ENCODE data around the gene SF3A2. TPM values are rescaled to one million over a fixed set of nuclear protein-coding genes. Genes with fewer than 3 reads are reported as not detected.

SF3A2 gene
- total RNA-seq, 2 experiments from 2014 or later = 146 to 192 TPM

DNA sequence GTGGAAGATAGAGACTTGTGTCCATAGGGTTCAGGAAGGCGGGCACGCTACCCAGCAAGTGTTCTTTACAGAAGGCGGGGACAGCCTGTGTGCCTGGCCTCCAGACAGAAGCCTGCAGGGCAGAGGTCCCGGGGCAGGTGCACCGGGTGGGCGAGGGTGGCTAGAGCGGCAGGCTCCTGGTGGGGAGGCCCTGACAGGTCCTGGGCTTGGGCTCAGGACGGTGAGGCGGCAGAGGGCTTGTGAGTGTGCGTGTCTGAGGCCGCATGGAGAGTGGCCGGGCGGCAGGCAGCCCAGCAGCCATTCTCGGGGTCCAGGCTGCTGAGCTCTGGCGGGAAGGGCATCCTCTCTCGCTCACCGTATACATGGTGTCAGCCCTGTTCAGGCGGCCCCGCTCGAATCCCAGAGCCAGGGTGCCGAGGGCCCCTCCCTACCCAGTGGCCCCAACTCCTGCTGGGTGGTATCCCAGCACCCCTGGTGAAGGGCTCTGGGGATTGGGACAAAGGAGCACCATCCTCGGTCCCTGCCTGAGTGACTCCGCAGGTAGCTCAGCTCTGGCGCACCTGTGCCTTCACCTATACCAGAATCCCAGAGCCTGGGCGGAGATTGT, 9.5 kb downstream of the SF3A2 start:
- Mint-ChIP-seq H3K27ac (no peak overlapping the region), H3K36me3 (ENCODE audit: low read depth) (peaks cover 33% of the 10 kb centered on the region), H3K27me3 (peaks cover 2% of the 10 kb centered on the region), H3K9me3 (ENCODE audit: low read depth) (no peaks in the 10 kb centered on the region), H3K4me3 (no peak overlapping the region), H3K4me1 (peaks cover 17% of the 10 kb centered on the region)
- DNase-seq (no peak), ATAC-seq (no peak)
- ChIA-PET POLR2A (interaction anchor here (0.6 kb wide), 1 partner anchor 26 kb away, joined by 3 read pairs; no protein-coding TSS in a partner anchor), CTCF (interaction anchor here (0.6 kb wide), 1 partner anchor 9 kb away, joined by 3 read pairs; no protein-coding TSS in a partner anchor)
- intact Hi-C loops (cut with DNase I, micrococcal nuclease) = no loop called here

DNA sequence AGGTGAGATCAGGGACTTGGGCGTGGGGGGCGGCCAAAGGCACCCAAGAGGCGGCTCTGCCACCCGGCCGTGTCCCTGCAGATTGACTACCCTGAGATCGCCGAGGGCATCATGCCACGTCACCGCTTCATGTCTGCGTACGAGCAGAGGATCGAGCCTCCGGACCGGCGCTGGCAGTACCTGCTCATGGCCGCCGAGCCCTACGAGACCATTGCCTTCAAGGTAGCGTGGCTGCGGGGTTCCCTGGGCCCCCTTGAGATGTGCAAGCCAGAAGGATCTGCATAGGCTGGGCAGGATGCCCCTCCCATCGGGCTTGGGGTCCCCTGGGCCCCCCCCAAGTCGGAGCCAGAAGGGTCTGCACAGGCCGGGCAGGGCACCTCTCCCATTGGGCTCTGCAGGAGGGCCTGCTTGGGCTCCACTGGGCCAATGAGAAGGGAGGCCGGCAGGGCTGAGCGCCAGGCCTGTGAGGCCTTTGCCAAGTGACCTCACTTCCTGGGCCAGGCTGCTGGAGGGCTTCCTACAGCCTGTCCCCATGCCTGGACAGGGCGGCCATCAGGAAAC, 10.3 kb downstream of the SF3A2 start:
- intact Hi-C loops (cut with DNase I, micrococcal nuclease) = no loop called here
- H3K9me3 Mint-ChIP-seq (ENCODE audit: low read depth) = no peaks in the 10 kb centered on the region
- DNase-seq (no peak), ATAC-seq (no peak)
- H3K27me3 Mint-ChIP-seq = peaks cover 2% of the 10 kb centered on the region
- peaks cover 26% of the 10 kb centered on the region for H3K36me3 Mint-ChIP-seq (ENCODE audit: low read depth)
- ChIA-PET CTCF (no interaction called here), POLR2A (no interaction called here)
- no peak overlapping the region for H3K27ac Mint-ChIP-seq
- H3K4me1 Mint-ChIP-seq = peaks cover 9% of the 10 kb centered on the region
- H3K4me3 Mint-ChIP-seq = no peak overlapping the region

DNA sequence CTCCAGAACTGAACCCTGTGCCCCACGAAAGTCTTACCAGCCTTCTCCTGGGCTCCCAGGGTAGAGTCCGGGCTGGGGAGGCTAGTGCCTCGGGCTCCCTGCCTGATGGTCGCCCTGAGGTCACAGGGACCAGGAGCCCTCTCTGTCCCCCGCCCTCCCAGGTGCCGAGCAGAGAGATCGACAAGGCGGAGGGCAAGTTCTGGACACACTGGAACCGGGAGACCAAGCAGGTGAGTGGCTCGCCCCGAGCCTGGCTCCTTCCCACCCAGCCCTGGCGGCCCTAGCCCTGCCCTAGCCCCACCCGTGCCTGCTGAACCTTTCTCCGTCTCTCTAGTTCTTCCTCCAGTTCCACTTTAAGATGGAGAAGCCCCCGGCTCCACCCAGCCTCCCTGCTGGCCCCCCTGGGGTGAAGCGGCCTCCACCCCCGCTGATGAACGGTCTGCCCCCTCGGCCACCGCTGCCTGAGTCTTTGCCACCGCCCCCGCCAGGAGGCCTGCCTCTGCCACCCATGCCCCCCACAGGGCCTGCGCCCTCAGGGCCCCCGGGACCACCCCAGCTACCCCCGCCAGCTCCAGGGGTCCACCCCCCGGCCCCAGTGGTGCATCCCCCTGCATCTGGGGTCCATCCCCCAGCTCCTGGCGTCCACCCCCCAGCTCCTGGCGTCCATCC, 10.9 kb downstream of the SF3A2 start:
- ATAC-seq = no peak
- H3K36me3 Mint-ChIP-seq (ENCODE audit: low read depth) = peaks cover 22% of the 10 kb centered on the region
- intact Hi-C loops (cut with DNase I, micrococcal nuclease) = no loop called here
- no peaks in the 10 kb centered on the region for H3K9me3 Mint-ChIP-seq (ENCODE audit: low read depth)
- peaks cover 2% of the 10 kb centered on the region for H3K27me3 Mint-ChIP-seq
- ChIA-PET POLR2A (interaction anchor here (0.5 to 0.7 kb wide), 4 partner anchors 8 to 505 kb away, joined by 3 read pairs; no protein-coding TSS in a partner anchor), CTCF (no interaction called here)
- H3K4me3 Mint-ChIP-seq = no peak overlapping the region
- peaks cover 4% of the 10 kb centered on the region for H3K4me1 Mint-ChIP-seq
- no peak overlapping the region for H3K27ac Mint-ChIP-seq
- no peak for DNase-seq

DNA sequence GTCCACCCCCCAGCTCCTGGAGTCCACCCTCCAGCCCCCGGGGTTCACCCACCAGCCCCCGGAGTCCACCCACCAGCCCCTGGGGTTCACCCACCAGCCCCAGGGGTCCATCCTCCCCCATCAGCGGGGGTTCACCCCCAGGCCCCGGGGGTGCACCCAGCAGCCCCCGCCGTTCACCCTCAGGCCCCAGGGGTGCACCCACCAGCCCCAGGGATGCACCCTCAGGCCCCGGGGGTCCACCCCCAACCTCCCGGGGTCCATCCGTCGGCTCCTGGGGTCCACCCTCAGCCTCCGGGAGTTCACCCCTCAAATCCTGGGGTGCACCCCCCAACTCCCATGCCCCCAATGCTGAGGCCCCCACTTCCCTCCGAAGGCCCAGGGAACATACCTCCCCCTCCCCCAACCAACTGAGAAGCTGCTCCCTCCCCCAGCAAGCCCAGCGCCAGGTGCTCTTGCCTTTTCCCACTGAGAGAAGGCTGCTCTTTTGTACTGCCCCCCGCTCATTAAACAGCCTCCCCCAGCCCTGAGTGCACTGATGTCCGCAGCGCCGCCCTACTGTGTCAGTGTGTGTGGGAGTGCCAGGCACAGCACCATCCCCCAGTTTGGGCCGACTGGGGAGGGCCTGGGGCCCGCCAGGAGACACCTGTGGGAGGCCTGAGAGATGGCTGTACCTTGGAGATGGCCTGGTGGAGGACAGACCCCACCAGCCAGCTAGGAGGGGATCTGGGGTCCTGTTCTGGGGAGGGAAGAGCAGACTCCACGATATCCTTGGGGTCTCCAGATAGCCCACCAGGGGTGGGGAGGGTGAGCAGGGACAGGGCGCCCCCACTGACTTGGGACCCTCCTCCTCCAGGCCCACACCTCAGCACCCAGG, 11.7 kb downstream of the SF3A2 start:
- CTCF ChIA-PET = interaction anchor here (0.8 kb wide), 1 partner anchor 89 kb away, joined by 4 read pairs; no protein-coding TSS in a partner anchor
- POLR2A ChIA-PET = interaction anchor here (0.5 to 1.0 kb wide), 5 partner anchors 9 to 504 kb away, joined by 3 to 5 read pairs (median 3); no protein-coding TSS in a partner anchor
- Mint-ChIP-seq H3K27me3 (peaks cover 2% of the 10 kb centered on the region), H3K9me3 (ENCODE audit: low read depth) (no peaks in the 10 kb centered on the region), H3K4me1 (peaks cover 5% of the 10 kb centered on the region), H3K27ac (no peak overlapping the region), H3K36me3 (ENCODE audit: low read depth) (peaks cover 20% of the 10 kb centered on the region), H3K4me3 (no peak overlapping the region)
- no peak for ATAC-seq
- intact Hi-C loops (cut with DNase I, micrococcal nuclease) = no loop called here
- no peak for DNase-seq

DNA sequence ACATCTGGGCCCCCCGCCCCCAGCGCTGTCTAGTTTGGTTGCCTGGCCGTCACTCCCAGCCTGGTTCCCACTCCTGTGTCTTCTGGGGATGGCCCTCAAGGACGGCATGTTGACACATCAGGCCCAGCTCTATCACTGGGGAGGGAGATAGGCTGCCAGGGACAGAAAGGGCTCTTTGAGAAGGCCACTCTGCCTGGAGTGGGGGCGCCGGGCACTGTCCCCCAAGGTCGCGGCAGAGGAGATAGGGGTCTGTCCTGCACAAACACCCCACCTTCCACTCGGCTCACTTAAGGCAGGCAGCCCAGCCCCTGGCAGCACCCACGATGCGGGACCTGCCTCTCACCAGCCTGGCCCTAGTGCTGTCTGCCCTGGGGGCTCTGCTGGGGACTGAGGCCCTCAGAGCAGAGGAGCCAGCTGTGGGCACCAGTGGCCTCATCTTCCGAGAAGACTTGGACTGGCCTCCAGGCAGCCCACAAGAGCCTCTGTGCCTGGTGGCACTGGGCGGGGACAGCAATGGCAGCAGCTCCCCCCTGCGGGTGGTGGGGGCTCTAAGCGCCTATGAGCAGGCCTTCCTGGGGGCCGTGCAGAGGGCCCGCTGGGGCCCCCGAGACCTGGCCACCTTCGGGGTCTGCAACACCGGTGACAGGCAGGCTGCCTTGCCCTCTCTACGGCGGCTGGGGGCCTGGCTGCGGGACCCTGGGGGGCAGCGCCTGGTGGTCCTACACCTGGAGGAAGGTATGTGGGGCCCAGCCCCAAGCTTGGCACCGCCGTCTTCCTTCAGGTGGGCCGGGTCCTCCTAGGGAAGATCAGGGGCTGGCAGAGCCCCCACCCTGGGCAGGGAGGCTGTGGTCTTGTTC, 12.6 kb downstream of the SF3A2 start, which contains the start of gene AMH:
Gene AMH, plus strand, starts transcription at position 314 of the 857 bp plus-strand sequence. Its CDS starts 10 bp downstream, at position 324.
- H3K27ac Mint-ChIP-seq = no peak within 1 kb of the TSS
- CTCF ChIA-PET = interaction anchor here (0.6 to 0.8 kb wide), 2 partner anchors 14 to 89 kb away, joined by 3 to 4 read pairs; no protein-coding TSS in a partner anchor

DNA sequence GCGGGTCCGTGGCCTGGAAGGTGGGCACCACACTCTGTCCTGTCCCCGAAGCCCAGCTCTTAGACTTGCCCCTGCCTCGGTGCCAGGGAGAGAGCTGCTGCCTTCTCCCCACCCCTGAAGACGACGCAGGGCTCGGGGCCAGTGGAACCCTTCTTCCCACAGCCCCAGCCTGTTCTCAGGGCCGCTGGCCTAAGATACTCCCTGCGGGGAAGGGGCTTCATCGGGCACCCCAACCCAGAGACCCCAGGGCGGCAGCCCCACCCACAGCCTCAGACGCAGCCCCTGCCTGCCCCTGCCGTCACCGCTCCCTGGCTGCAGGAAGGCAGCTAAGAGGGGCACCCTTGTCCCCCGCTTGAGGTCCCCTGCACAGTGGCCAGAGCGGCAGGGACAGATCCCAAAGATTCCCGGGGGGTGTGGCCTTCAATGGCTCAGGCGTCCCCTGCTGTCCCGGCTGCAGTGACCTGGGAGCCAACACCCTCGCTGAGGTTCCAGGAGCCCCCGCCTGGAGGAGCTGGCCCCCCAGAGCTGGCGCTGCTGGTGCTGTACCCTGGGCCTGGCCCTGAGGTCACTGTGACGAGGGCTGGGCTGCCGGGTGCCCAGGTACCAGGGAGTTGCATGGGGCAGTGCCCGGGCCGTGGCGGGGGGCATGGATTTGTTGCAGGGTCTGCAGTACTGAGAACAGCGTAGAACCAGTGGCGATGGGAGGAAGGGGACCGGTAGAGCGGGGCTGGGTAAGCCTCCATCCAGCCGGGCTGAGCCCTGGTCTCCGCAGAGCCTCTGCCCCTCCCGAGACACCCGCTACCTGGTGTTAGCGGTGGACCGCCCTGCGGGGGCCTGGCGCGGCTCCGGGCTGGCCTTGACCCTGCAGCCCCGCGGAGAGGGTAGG, 13.5 kb downstream of the SF3A2 start:
- DNase-seq (no peak), ATAC-seq (no peak)
- no peaks in the 10 kb centered on the region for H3K9me3 Mint-ChIP-seq (ENCODE audit: low read depth)
- intact Hi-C loops (cut with DNase I, micrococcal nuclease) = no loop called here
- peaks cover 9% of the 10 kb centered on the region for H3K4me1 Mint-ChIP-seq
- H3K36me3 Mint-ChIP-seq (ENCODE audit: low read depth) = peaks cover 9% of the 10 kb centered on the region
- H3K27me3 Mint-ChIP-seq = peaks cover 4% of the 10 kb centered on the region
- H3K4me3 Mint-ChIP-seq = no peak overlapping the region
- ChIA-PET CTCF (interaction anchor here (0.6 kb wide), 1 partner anchor 13 kb away, joined by 3 read pairs; no protein-coding TSS in a partner anchor), POLR2A (interaction anchor here (0.6 to 1.9 kb wide), 2 partner anchors 11 to 13 kb away, joined by 4 to 11 read pairs; no protein-coding TSS in a partner anchor)
- H3K27ac Mint-ChIP-seq = no peak overlapping the region

More for the DNA sequence above, 12.6 kb downstream of the SF3A2 start, which contains the start of gene AMH:
- intact Hi-C loops (cut with DNase I, micrococcal nuclease) = no loop called here
- H3K27me3 Mint-ChIP-seq = peaks cover 4% of the 10 kb centered on the region
- POLR2A ChIA-PET = interaction anchor here (0.6 to 1.9 kb wide), 3 partner anchors 9 to 12 kb away, joined by 4 to 11 read pairs (median 5); no protein-coding TSS in a partner anchor
- ATAC-seq (peak; percentile 8), DNase-seq (no peak)
- no peaks in the 10 kb centered on the region for H3K9me3 Mint-ChIP-seq (ENCODE audit: low read depth)
- H3K4me1 Mint-ChIP-seq = peaks cover 9% of the 10 kb centered on the region
- H3K36me3 Mint-ChIP-seq (ENCODE audit: low read depth) = peaks cover 15% of the 10 kb centered on the region
- H3K4me3 Mint-ChIP-seq = no peak within 1 kb of the TSS

DNA sequence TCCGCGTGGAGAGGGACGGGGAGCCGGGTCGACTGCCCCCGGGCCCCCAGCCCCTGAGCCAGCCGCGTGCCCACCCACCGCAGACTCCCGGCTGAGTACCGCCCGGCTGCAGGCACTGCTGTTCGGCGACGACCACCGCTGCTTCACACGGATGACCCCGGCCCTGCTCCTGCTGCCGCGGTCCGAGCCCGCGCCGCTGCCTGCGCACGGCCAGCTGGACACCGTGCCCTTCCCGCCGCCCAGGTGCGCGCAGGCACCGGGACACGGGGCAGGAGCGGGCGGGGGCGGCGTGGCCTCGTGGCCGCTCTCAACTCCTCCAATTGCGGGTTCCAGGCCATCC, 14.1 kb downstream of the SF3A2 start:
- intact Hi-C loops (cut with DNase I, micrococcal nuclease) = no loop called here
- CTCF ChIA-PET = no interaction called here

DNA sequence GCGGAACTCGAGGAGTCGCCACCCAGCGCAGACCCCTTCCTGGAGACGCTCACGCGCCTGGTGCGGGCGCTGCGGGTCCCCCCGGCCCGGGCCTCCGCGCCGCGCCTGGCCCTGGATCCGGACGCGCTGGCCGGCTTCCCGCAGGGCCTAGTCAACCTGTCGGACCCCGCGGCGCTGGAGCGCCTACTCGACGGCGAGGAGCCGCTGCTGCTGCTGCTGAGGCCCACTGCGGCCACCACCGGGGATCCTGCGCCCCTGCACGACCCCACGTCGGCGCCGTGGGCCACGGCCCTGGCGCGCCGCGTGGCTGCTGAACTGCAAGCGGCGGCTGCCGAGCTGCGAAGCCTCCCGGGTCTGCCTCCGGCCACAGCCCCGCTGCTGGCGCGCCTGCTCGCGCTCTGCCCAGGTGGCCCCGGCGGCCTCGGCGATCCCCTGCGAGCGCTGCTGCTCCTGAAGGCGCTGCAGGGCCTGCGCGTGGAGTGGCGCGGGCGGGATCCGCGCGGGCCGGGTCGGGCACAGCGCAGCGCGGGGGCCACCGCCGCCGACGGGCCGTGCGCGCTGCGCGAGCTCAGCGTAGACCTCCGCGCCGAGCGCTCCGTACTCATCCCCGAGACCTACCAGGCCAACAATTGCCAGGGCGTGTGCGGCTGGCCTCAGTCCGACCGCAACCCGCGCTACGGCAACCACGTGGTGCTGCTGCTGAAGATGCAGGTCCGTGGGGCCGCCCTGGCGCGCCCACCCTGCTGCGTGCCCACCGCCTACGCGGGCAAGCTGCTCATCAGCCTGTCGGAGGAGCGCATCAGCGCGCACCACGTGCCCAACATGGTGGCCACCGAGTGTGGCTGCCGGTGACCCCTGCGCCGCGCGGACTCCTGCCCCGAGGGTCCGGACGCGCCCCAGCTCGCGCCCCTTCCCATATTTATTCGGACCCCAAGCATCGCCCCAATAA, 14.8 kb downstream of the SF3A2 start:
- Mint-ChIP-seq H3K36me3 (ENCODE audit: low read depth) (peaks cover 3% of the 10 kb centered on the region), H3K4me1 (peaks cover 11% of the 10 kb centered on the region), H3K4me3 (no peak overlapping the region), H3K27me3 (peaks cover 4% of the 10 kb centered on the region), H3K9me3 (ENCODE audit: low read depth) (no peaks in the 10 kb centered on the region), H3K27ac (no peak overlapping the region)
- ATAC-seq = peak; percentile 6
- CTCF ChIA-PET = interaction anchor here (0.7 to 1.6 kb wide), 2 partner anchors 21 to 141 kb away, joined by 3 to 5 read pairs; no protein-coding TSS in a partner anchor
- POLR2A ChIA-PET = interaction anchor here (0.6 kb wide), 1 partner anchor 19 kb away, joined by 3 read pairs; no protein-coding TSS in a partner anchor
- peak; percentile 49 for DNase-seq
- intact Hi-C loops (cut with DNase I, micrococcal nuclease) = loop anchor here (2.0 kb wide), 2 partner anchors 13 to 17 kb away; no protein-coding TSS in a partner anchor

More for the DNA sequence above, 14.1 kb downstream of the SF3A2 start:
- POLR2A ChIA-PET = interaction anchor here (1.9 kb wide), 1 partner anchor 11 kb away, joined by 11 read pairs; no protein-coding TSS in a partner anchor
- ATAC-seq (no peak), DNase-seq (no peak)
- Mint-ChIP-seq H3K36me3 (ENCODE audit: low read depth) (peaks cover 6% of the 10 kb centered on the region), H3K4me1 (peaks cover 9% of the 10 kb centered on the region), H3K9me3 (ENCODE audit: low read depth) (no peaks in the 10 kb centered on the region), H3K27me3 (peaks cover 4% of the 10 kb centered on the region), H3K4me3 (no peak overlapping the region), H3K27ac (no peak overlapping the region)
